Measurements from ENCODE around the gene DLG2. TPM values are rescaled to one million over a fixed set of nuclear protein-coding genes. Genes with fewer than 3 reads are reported as not detected.
"Not testable (repeated sequence)": the region's sequence is repeated elsewhere in the genome, so short reads cannot be mapped to it uniquely, and the experiment has no call there.

Gene DLG2
- total and polyA plus RNA-seq, 4 experiments from 2014 or later, result 0.78 to 2.7 (median 1.9) TPM

GRCh38 chr11:84857746-84858145, 769.4 kb downstream of the DLG2 start:
- Histone ChIP-seq H3K27ac (ENCODE audit: low read depth, low read length) (no peak overlapping the region), H3K9me3 (ENCODE audit: control insufficient read depth in 1 of 2, low read length in 2 of 2) (no peaks in the 10 kb centered on the region), H3K4me1 (ENCODE audit: insufficient read depth, low read length) (no peaks in the 10 kb centered on the region), H3K4me3 (ENCODE audit: low read length in 2 of 2) (no peak overlapping the region), H3K36me3 (ENCODE audit: insufficient read depth, low read length) (no peaks in the 10 kb centered on the region), H3K27me3 (ENCODE audit: insufficient read depth, low read length) (no peaks in the 10 kb centered on the region)
- Mint-ChIP-seq H3K27me3 (no peaks in the 10 kb centered on the region), H3K4me3 (no peak overlapping the region), H3K27ac (no peak overlapping the region), H3K9me3 (peaks cover 2 to 47% (median 25%) of the 10 kb centered on the region in 8 donors), H3K4me1 (no peaks in the 10 kb centered on the region), H3K36me3 (no peaks in the 10 kb centered on the region)
- ChIA-PET CTCF (ENCODE audit: partially characterized antibody) (no interaction called here), POLR2A (ENCODE audit: partially characterized antibody) (no interaction called here)
- intact Hi-C loops (cut with micrococcal nuclease), result no loop called here
- DNase-seq, result no peak

GRCh38 chr11:84855508-84856245, 771.5 kb downstream of the DLG2 start:
- Mint-ChIP-seq H3K27me3 (no peaks in the 10 kb centered on the region), H3K9me3 (peaks cover 0 to 47% (median 24%) of the 10 kb centered on the region in 8 donors), H3K27ac (no peak overlapping the region), H3K4me3 (no peak overlapping the region), H3K4me1 (no peaks in the 10 kb centered on the region), H3K36me3 (no peaks in the 10 kb centered on the region)
- ChIA-PET POLR2A (ENCODE audit: partially characterized antibody) (no interaction called here), CTCF (ENCODE audit: partially characterized antibody) (interaction anchor here (1.2 kb wide), 1 partner anchor 32 kb away, joined by 3 read pairs; no protein-coding TSS in a partner anchor)
- intact Hi-C loops (cut with micrococcal nuclease), result no loop called here
- Histone ChIP-seq H3K4me1 (ENCODE audit: insufficient read depth, low read length) (no peaks in the 10 kb centered on the region), H3K4me3 (ENCODE audit: low read length in 2 of 2) (no peak overlapping the region), H3K27me3 (ENCODE audit: insufficient read depth, low read length) (no peaks in the 10 kb centered on the region), H3K9me3 (ENCODE audit: control insufficient read depth in 1 of 2, low read length in 2 of 2) (no peaks in the 10 kb centered on the region), H3K27ac (ENCODE audit: low read depth, low read length) (no peak overlapping the region), H3K36me3 (ENCODE audit: insufficient read depth, low read length) (no peaks in the 10 kb centered on the region)
- DNase-seq, result no peak

GRCh38 chr11:84854498-84854880, 772.7 kb downstream of the DLG2 start:
- Histone ChIP-seq H3K27ac (ENCODE audit: low read depth, low read length) (no peak overlapping the region), H3K27me3 (ENCODE audit: insufficient read depth, low read length) (no peaks in the 10 kb centered on the region), H3K4me3 (ENCODE audit: low read length in 2 of 2) (no peak overlapping the region), H3K4me1 (ENCODE audit: insufficient read depth, low read length) (no peaks in the 10 kb centered on the region), H3K36me3 (ENCODE audit: insufficient read depth, low read length) (no peaks in the 10 kb centered on the region), H3K9me3 (ENCODE audit: control insufficient read depth in 1 of 2, low read length in 2 of 2) (no peaks in the 10 kb centered on the region)
- peaks cover 0 to 42% (median 17%) of the 10 kb centered on the region in 8 donors for H3K9me3 Mint-ChIP-seq
- ChIA-PET POLR2A (ENCODE audit: partially characterized antibody) (no interaction called here), CTCF (ENCODE audit: partially characterized antibody) (interaction anchor here (1.2 kb wide), 1 partner anchor 33 kb away, joined by 3 read pairs; no protein-coding TSS in a partner anchor)
- H3K27me3 Mint-ChIP-seq, result no peaks in the 10 kb centered on the region
- no peak overlapping the region for H3K27ac Mint-ChIP-seq
- H3K4me3 Mint-ChIP-seq, result no peak overlapping the region
- DNase-seq, result no peak
- H3K4me1 Mint-ChIP-seq, result no peaks in the 10 kb centered on the region
- H3K36me3 Mint-ChIP-seq, result no peaks in the 10 kb centered on the region
- intact Hi-C loops (cut with micrococcal nuclease), result no loop called here

- Mint-ChIP-seq H3K36me3 (no peaks in the 10 kb centered on the region), H3K9me3 (peaks cover under 1 to 43% (median 19%) of the 10 kb centered on the region in 8 donors), H3K4me1 (no peaks in the 10 kb centered on the region), H3K27me3 (no peaks in the 10 kb centered on the region), H3K27ac (no peak overlapping the region), H3K4me3 (no peak overlapping the region)
- Histone ChIP-seq H3K27me3 (ENCODE audit: insufficient read depth, low read length) (no peaks in the 10 kb centered on the region), H3K27ac (ENCODE audit: low read depth, low read length) (no peak overlapping the region), H3K36me3 (ENCODE audit: insufficient read depth, low read length) (no peaks in the 10 kb centered on the region), H3K4me1 (ENCODE audit: insufficient read depth, low read length) (no peaks in the 10 kb centered on the region), H3K4me3 (ENCODE audit: low read length in 2 of 2) (no peak overlapping the region), H3K9me3 (ENCODE audit: control insufficient read depth in 1 of 2, low read length in 2 of 2) (no peaks in the 10 kb centered on the region)
- DNase-seq, result no peak
- CTCF ChIA-PET (ENCODE audit: partially characterized antibody), result interaction anchor here (1.2 kb wide), 1 partner anchor 33 kb away, joined by 3 read pairs; no protein-coding TSS in a partner anchor
- intact Hi-C loops (cut with micrococcal nuclease), result no loop called here
- POLR2A ChIA-PET (ENCODE audit: partially characterized antibody), result no interaction called here
Observed at GRCh38 chr11:84853841-84854497, 773.2 kb downstream of the DLG2 start.

- H3K4me3 Mint-ChIP-seq, result no peak overlapping the region
- intact Hi-C loops (cut with micrococcal nuclease), result no loop called here
- no peaks in the 10 kb centered on the region for H3K36me3 ChIP-seq (ENCODE audit: insufficient read depth, low read length)
- no peaks in the 10 kb centered on the region for H3K27me3 ChIP-seq (ENCODE audit: insufficient read depth, low read length)
- H3K4me3 ChIP-seq (ENCODE audit: low read length in 2 of 2), result no peak overlapping the region
- POLR2A ChIA-PET (ENCODE audit: partially characterized antibody), result no interaction called here
- H3K27me3 Mint-ChIP-seq, result no peaks in the 10 kb centered on the region
- peaks cover 0 to 14% of the 10 kb centered on the region in 2 donors for H3K9me3 ChIP-seq (ENCODE audit: control insufficient read depth in 1 of 2, low read length in 2 of 2)
- H3K27ac ChIP-seq (ENCODE audit: low read depth, low read length), result no peak overlapping the region
- DNase-seq, result no peak
- no peak overlapping the region for H3K27ac Mint-ChIP-seq
- H3K9me3 Mint-ChIP-seq, result peaks cover 5 to 53% (median 20%) of the 10 kb centered on the region in 8 donors
- CTCF ChIA-PET (ENCODE audit: partially characterized antibody), result no interaction called here
- H3K4me1 ChIP-seq (ENCODE audit: insufficient read depth, low read length), result no peaks in the 10 kb centered on the region
- no peaks in the 10 kb centered on the region for H3K36me3 Mint-ChIP-seq
- H3K4me1 Mint-ChIP-seq, result no peaks in the 10 kb centered on the region
Observed at GRCh38 chr11:84847842-84848241, 779.3 kb downstream of the DLG2 start.

GRCh38 chr11:84840201-84840600, 786.9 kb downstream of the DLG2 start:
- DNase-seq; intact Hi-C loops (cut with micrococcal nuclease); H3K4me3 Mint-ChIP-seq; H3K36me3 ChIP-seq (ENCODE audit: insufficient read depth, low read length); POLR2A ChIA-PET (ENCODE audit: partially characterized antibody); H3K27ac ChIP-seq (ENCODE audit: low read depth, low read length); CTCF ChIA-PET (ENCODE audit: partially characterized antibody); H3K4me3 ChIP-seq (ENCODE audit: low read length in 2 of 2); H3K36me3 Mint-ChIP-seq; H3K9me3 ChIP-seq (ENCODE audit: control insufficient read depth in 1 of 2, low read length in 2 of 2); H3K27me3 ChIP-seq (ENCODE audit: insufficient read depth, low read length); H3K4me1 Mint-ChIP-seq; H3K27ac Mint-ChIP-seq; H3K4me1 ChIP-seq (ENCODE audit: insufficient read depth, low read length); H3K27me3 Mint-ChIP-seq: not testable (repeated sequence)
- peaks cover 2 to 45% (median 28%) of the 10 kb centered on the region in 8 donors for H3K9me3 Mint-ChIP-seq

- H3K27me3 Mint-ChIP-seq, result no peaks in the 10 kb centered on the region
- Histone ChIP-seq H3K27ac (ENCODE audit: low read depth, low read length) (no peak overlapping the region), H3K27me3 (ENCODE audit: insufficient read depth, low read length) (no peaks in the 10 kb centered on the region), H3K9me3 (ENCODE audit: control insufficient read depth in 1 of 2, low read length in 2 of 2) (no peaks in the 10 kb centered on the region), H3K4me1 (ENCODE audit: insufficient read depth, low read length) (no peaks in the 10 kb centered on the region), H3K4me3 (ENCODE audit: low read length in 2 of 2) (no peak overlapping the region), H3K36me3 (ENCODE audit: insufficient read depth, low read length) (no peaks in the 10 kb centered on the region)
- ChIA-PET POLR2A (ENCODE audit: partially characterized antibody) (no interaction called here), CTCF (ENCODE audit: partially characterized antibody) (no interaction called here)
- H3K27ac Mint-ChIP-seq, result no peak overlapping the region
- intact Hi-C loops (cut with micrococcal nuclease), result no loop called here
- H3K4me1 Mint-ChIP-seq, result no peaks in the 10 kb centered on the region
- peaks cover 2 to 37% (median 27%) of the 10 kb centered on the region in 8 donors for H3K9me3 Mint-ChIP-seq
- no peaks in the 10 kb centered on the region for H3K36me3 Mint-ChIP-seq
- DNase-seq, result no peak
- H3K4me3 Mint-ChIP-seq, result no peak overlapping the region
Observed at GRCh38 chr11:84837402-84838069, 789.6 kb downstream of the DLG2 start.

Data from CD4-positive, alpha-beta memory T cell (primary cell).